Chondrocyte (in vitro differentiated cells): ENCODE measurements around the gene TMEM184A. TPM values are rescaled to one million over a fixed set of nuclear protein-coding genes. Genes with fewer than 3 reads are reported as not detected.

ENCODE experiments used
- DNase-seq: peaks from one replicate; pipeline ENCODE4 v3.0.0; 2021; ENCODE audit warnings: mixed read lengths, low spot score
- H3K27ac Mint-ChIP-seq: one replicate; pipeline ENCODE4 v1.8.0; 2021; ENCODE audit warnings: mild to moderate bottlenecking, moderate library complexity, mixed read lengths; ENCODE audit not compliant: unreplicated experiment
- H3K27me3 Mint-ChIP-seq: 2 replicates; pipeline ENCODE4 v1.8.0; 2021; ENCODE audit warnings: low read depth, mixed read lengths
- H3K36me3 Mint-ChIP-seq: 2 replicates; pipeline ENCODE4 v1.8.0; 2021; ENCODE audit warnings: low read depth, mixed read lengths
- H3K4me1 Mint-ChIP-seq: 2 replicates; pipeline ENCODE4 v1.8.0; 2021; ENCODE audit warnings: low read depth, mild to moderate bottlenecking, mixed read lengths
- H3K4me3 Mint-ChIP-seq: one replicate; pipeline ENCODE4 v1.8.0; 2021; ENCODE audit warnings: mild to moderate bottlenecking, moderate library complexity, mixed read lengths; ENCODE audit not compliant: unreplicated experiment
- H3K9me3 Mint-ChIP-seq: 2 replicates; pipeline ENCODE4 v1.8.0; 2021; ENCODE audit warnings: low read depth, mixed read lengths
- total RNA-seq: library from RNA; stranded (reverse); gene quantifications from 3 replicates; pipeline ENCODE4 v1.2.1, GENCODE V29; 2021
- TF ChIP-seq, protein P1 (sequence below): fragments of 200-600 bp; sonication (generic); IDR thresholded peaks from 2 replicates; pipeline ENCODE4 v1.5.0; 2021; ENCODE audit warnings: antibody characterized with exemption, mild to moderate bottlenecking, moderate library complexity

The TMEM184A gene
- total RNA-seq, 1 donor from 2014 or later = 0.07 TPM

DNA sequence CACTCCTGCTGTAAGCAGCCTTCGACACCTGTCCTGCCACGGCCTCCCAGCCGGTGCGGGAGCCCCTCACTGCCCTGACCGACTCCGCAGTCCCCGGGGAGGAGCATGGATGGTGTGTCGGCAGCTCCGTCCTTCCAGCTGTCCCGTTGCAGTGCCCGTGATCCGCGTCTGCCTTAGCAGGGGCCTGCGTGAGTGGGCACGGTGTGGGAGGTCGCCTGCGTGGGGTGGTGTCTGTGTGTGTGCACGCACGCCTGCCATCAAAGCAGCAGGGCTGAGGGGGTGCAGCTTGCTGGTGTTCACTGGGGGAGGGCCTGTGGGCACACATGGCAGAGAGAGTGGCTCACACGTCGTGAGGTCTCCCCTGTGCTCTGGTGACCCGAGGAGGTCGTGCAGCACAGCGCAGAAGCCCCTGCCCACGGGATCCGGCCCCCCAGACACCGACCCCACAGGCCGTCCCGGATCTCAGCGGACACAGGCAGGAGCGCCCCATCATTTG is 15.2 kb downstream of the TMEM184A start:
- Mint-ChIP-seq H3K9me3 (no peaks in the 10 kb centered on the region), H3K4me1 (peaks cover 17% of the 10 kb centered on the region), H3K36me3 (peaks cover 3% of the 10 kb centered on the region), H3K4me3 (no peak overlapping the region), H3K27me3 (no peaks in the 10 kb centered on the region), H3K27ac (no peak overlapping the region)
- TF ChIP-seq, protein P1, sequence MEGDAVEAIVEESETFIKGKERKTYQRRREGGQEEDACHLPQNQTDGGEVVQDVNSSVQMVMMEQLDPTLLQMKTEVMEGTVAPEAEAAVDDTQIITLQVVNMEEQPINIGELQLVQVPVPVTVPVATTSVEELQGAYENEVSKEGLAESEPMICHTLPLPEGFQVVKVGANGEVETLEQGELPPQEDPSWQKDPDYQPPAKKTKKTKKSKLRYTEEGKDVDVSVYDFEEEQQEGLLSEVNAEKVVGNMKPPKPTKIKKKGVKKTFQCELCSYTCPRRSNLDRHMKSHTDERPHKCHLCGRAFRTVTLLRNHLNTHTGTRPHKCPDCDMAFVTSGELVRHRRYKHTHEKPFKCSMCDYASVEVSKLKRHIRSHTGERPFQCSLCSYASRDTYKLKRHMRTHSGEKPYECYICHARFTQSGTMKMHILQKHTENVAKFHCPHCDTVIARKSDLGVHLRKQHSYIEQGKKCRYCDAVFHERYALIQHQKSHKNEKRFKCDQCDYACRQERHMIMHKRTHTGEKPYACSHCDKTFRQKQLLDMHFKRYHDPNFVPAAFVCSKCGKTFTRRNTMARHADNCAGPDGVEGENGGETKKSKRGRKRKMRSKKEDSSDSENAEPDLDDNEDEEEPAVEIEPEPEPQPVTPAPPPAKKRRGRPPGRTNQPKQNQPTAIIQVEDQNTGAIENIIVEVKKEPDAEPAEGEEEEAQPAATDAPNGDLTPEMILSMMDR = no peak
- DNase-seq = no peak

DNA sequence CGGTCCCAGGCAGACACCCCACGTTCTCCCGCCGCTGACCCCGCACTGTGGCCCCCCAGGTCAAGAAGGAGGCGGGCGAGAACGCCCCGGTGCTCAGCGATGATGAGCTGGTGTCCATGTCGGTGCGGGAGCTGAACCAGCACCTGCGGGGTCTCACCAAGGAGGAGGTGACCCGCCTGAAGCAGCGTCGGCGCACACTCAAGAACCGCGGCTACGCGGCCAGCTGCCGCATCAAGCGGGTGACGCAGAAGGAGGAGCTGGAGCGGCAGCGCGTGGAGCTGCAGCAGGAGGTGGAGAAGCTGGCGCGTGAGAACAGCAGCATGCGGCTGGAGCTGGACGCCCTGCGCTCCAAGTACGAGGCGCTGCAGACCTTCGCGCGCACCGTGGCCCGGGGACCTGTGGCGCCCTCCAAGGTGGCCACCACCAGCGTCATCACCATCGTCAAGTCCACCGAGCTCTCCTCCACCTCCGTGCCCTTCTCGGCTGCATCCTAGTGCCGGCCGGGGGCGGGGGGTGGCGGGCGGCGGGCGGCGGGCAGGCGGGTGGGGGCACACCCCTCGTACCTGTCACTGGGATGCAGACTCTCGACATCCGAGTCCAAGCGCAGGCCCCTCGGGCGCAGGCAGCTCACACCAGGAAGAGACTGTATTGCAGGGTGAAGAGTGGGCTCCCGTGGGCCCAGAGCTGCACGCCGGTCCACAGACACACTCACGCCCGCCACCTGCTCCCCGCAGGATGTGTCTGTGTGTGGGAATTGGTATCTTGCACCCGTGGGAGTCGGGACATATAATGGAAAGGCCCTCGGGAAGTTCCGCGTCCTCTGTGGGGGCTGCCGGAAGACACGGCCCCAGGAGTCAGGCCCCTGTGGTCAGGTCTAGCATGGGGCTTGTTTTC is 15.9 kb downstream of the TMEM184A start:
- DNase-seq = no peak
- no peak overlapping the region for H3K27ac Mint-ChIP-seq

DNA sequence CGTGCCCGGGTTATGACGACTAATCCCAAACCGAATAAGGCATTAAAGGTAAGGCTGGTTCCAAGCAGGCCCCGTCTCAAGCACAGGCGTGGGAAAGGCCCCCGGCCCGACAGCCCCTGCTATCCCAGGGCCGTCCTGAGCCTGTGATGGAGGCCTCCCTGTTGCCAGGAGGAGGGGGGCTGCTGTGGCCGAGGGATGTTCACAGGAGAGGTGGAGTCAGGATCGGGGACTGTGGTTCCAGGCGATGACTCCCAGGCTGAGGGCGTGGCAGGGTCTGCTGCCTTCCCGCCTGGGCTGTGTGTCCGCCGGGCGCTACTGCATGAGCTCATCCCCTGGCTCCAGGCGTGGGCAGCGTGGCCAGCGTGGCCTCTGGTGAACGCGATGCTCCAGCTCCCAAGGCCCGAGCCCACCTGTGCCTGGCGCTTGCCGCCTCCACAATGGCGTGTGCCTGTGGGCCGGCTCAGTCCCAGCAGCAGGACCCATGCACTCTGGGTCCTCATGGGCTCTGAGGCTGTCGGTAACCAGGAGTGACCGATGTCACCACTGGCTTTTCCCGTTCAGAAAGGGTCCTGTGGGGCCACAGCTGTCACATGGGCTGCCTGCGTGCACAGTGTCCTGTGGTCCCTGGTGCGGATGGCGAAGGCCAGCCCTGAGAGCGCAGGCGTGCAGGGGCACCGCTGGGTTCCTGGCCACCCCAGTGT is 16.7 kb downstream of the TMEM184A start:
- Mint-ChIP-seq H3K36me3 (peaks cover 3% of the 10 kb centered on the region), H3K4me3 (peak overlapping the region; percentile 61), H3K4me1 (peaks cover 22% of the 10 kb centered on the region), H3K27me3 (no peaks in the 10 kb centered on the region), H3K27ac (peak overlapping the region; percentile 77), H3K9me3 (no peaks in the 10 kb centered on the region)
- DNase-seq = no peak
- TF ChIP-seq, protein P1 = no peak

More for the DNA sequence above, 15.9 kb downstream of the TMEM184A start:
- Mint-ChIP-seq H3K9me3 (no peaks in the 10 kb centered on the region), H3K27me3 (no peaks in the 10 kb centered on the region), H3K36me3 (peaks cover 3% of the 10 kb centered on the region), H3K4me3 (no peak overlapping the region), H3K4me1 (peaks cover 17% of the 10 kb centered on the region)
- TF ChIP-seq, protein P1 = no peak

DNA sequence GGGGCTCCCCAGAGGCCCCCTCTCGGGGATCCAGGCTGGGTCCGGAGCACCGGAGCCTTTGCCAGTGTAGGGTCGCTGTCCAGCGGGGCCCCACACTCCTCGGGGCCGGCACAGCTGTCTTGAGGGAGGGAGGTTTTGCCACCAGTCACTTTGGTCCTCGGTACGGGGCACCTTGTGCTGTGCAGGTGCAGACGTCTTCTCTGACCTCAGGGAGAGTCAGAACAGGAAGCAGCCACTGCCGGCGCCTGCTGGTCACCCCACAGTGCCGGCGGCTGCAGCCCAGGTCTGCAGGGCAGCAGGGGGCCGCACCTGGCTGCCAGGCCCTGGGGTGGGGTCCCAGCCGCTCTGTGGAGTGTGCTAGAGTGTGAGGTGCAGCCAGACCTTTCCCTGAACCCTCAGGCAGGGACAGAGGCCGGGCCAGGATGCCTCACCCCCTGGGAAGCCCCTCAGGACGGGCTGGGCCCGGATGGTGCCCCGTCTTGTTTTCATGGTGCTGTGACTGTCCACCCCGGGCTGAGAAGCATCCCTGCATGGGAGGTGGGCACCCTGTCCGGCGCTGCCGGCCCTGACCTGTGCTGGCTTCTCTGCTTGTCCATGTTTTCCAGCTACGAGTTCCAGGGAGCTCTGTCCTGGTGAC is 17.3 kb downstream of the TMEM184A start:
- H3K27ac Mint-ChIP-seq = peak overlapping the region; percentile 77

More for the DNA sequence above, 17.3 kb downstream of the TMEM184A start:
- H3K9me3 Mint-ChIP-seq = no peaks in the 10 kb centered on the region
- peaks cover 29% of the 10 kb centered on the region for H3K4me1 Mint-ChIP-seq
- H3K36me3 Mint-ChIP-seq = peaks cover 3% of the 10 kb centered on the region
- TF ChIP-seq, protein P1 = no peak
- peak overlapping the region; percentile 61 for H3K4me3 Mint-ChIP-seq
- no peak for DNase-seq
- no peaks in the 10 kb centered on the region for H3K27me3 Mint-ChIP-seq
